Gastrocnemius medialis (tissue), 4 donors: Measurements from ENCODE around the gene NOLC1.

Source experiments
- CTCF ChIP-seq, 5 experiments: fragments of 450-650 bp in 3 of 5; fragments of 200-600 bp in 2 of 5; sonication (generic) in 2 of 5; IDR thresholded peaks in 4 of 5; conservative IDR thresholded peaks in 1 of 5; 1 replicate in 4 of 5; 2 replicates in 1 of 5; pipeline ENCODE4 v1.5.1; 2016 to 2019; ENCODE audit warnings: antibody characterized with exemption in 5 of 5, mild to moderate bottlenecking in 3 of 5, moderate library complexity in 3 of 5
- POLR2A ChIP-seq, 2 donors: fragments of 450-650 bp; IDR thresholded peaks; one replicate each; pipeline ENCODE4 v1.6.1; 2017; ENCODE audit warnings: antibody characterized with exemption in 2 of 2, mild to moderate bottlenecking in 2 of 2, moderate library complexity in 2 of 2

- no peak for TF ChIP-seq CTCF (IDR thresholded peaks at IDR 0.05 in 4 of 5, conservative IDR thresholded peaks at IDR 0.05 in 1 of 5)
- no peak for TF ChIP-seq POLR2A (IDR thresholded peaks at IDR 0.05)
Observed at GRCh38 chr10:102120991-102121738, 31.0 kb upstream of the NOLC1 start.
